K562 (cell line): Measurements from ENCODE around the gene ZNF222. TPM values are rescaled to one million over a fixed set of nuclear protein-coding genes. Genes with fewer than 3 reads are reported as not detected.

Experiments
- CUX1 ChIP-seq: fragments of 200-800 bp; sonication (Bioruptor generic); IDR thresholded peaks from 2 replicates; pipeline ENCODE4 v1.6.1; 2016; ENCODE audit warnings: missing genetic modification characterization, missing compliant biosample characterization
- ELF1 ChIP-seq: fragments of 200-800 bp; sonication (Bioruptor generic); IDR thresholded peaks from 2 replicates; pipeline ENCODE4 v1.6.1; 2016; ENCODE audit warnings: missing genetic modification characterization, missing compliant biosample characterization
- HNRNPL ChIP-seq: fragments of 200-400 bp; formaldehyde crosslinking; IDR thresholded peaks from 2 replicates; pipeline ENCODE4 v1.6.1; 2017; ENCODE audit warnings: low read depth, mild to moderate bottlenecking, low read length
- ILF3 ChIP-seq: fragments of 450-650 bp; IDR thresholded peaks from 2 replicates; pipeline ENCODE4 v1.6.1; 2018; ENCODE audit warnings: antibody characterized with exemption, mild to moderate bottlenecking, moderate library complexity, borderline replicate concordance
- JUNB ChIP-seq: fragments of 450-650 bp; formaldehyde crosslinking; conservative IDR thresholded peaks from 2 replicates; pipeline ENCODE4 v1.4.0; 2020; ENCODE audit warnings: mild to moderate bottlenecking
- LCOR ChIP-seq: sonication (generic); formaldehyde crosslinking; IDR thresholded peaks from 2 replicates; pipeline ENCODE4 v1.8.0; 2022; ENCODE audit warnings: mild to moderate bottlenecking, missing genetic modification reagents
- LEF1 ChIP-seq: fragments of 450-650 bp; IDR thresholded peaks from 2 replicates; pipeline ENCODE4 v1.6.1; 2016; ENCODE audit warnings: mild to moderate bottlenecking
- MAZ ChIP-seq, 2 experiments: fragments of 450-650 bp in 1 of 2; sonication (generic) in 1 of 2; formaldehyde crosslinking; IDR thresholded peaks in 1 of 2; conservative IDR thresholded peaks in 1 of 2; 2 replicates each; pipeline versions ENCODE4 v1.4.0 to v1.5.0; 2020; ENCODE audit warnings: mild to moderate bottlenecking in 1 of 2, missing genetic modification reagents in 1 of 2
- MCM5 ChIP-seq: fragments of 450-650 bp; IDR thresholded peaks from 2 replicates; pipeline ENCODE4 v1.6.1; 2016; ENCODE audit warnings: low read depth
- NCOA2 ChIP-seq, 2 experiments: fragments of 450-650 bp; IDR thresholded peaks; 2 replicates each; pipeline ENCODE4 v1.6.1; 2018; ENCODE audit warnings: mild to moderate bottlenecking in 2 of 2, moderate library complexity in 1 of 2; ENCODE audit not compliant: partially characterized antibody in 2 of 2
- NR2C2 ChIP-seq, 2 experiments: fragments of 200-800 bp in 1 of 2; sonication (Bioruptor generic) in 1 of 2; sonication (generic) in 1 of 2; formaldehyde crosslinking in 1 of 2; IDR thresholded peaks; 2 replicates each; pipeline versions ENCODE4 v1.6.1 to v1.8.0; 2016 to 2022; ENCODE audit warnings: mild to moderate bottlenecking in 1 of 2, missing compliant biosample characterization in 1 of 2, missing genetic modification characterization in 1 of 2, missing genetic modification reagents in 1 of 2
- RB1 ChIP-seq: fragments of 450-650 bp; IDR thresholded peaks from 2 replicates; pipeline ENCODE4 v1.6.1; 2017; ENCODE audit warnings: low read depth, mild to moderate bottlenecking
- SMAD2 ChIP-seq: fragments of 150-350 bp; IDR thresholded peaks from 2 replicates; pipeline ENCODE4 v1.6.1; 2014; ENCODE audit warnings: low read depth, mild to moderate bottlenecking, low read length
- TCF7 ChIP-seq: sonication (generic); IDR thresholded peaks from 2 replicates; pipeline ENCODE4 v1.6.1; 2016; ENCODE audit warnings: antibody characterized with exemption, borderline replicate concordance
- polyA plus RNA-seq, 8 experiments: library from polyadenylated mRNA; depleted of rRNA in 4 of 8; stranded (reverse) in 5 of 8; unstranded in 3 of 8; fragments of >200 nt; fragmentation: Nextera tagmentation in 2 of 8; fragmentation: Illumina TruSeq in 1 of 8; extraction: Ambion mirVana in 2 of 8; extraction: Trizol in 1 of 8; gene quantifications; 2 replicates each; pipeline versions ENCODE4 v1.2.1 to v1.2.3, GENCODE V29; 2011 to 2014; ENCODE audit warnings: inconsistent platforms in 1 of 8, missing spikeins in 1 of 8
- total RNA-seq, 7 experiments: library from RNA; depleted of rRNA in 6 of 7; stranded (reverse); fragments of >200 nt in 6 of 7; fragmentation: Illumina TruSeq in 2 of 7; extraction: Trizol in 2 of 7; gene quantifications; 2 replicates each; pipeline versions ENCODE4 v1.2.1 to v1.2.3, GENCODE V29; 2011 to 2021; ENCODE audit warnings: low replicate concordance in 1 of 7
- TF ChIP-seq, protein P1 (sequence below): fragments of 450-650 bp; IDR thresholded peaks from 2 replicates; pipeline ENCODE4 v1.7.1; 2018; ENCODE audit warnings: mild to moderate bottlenecking, low read depth; ENCODE audit not compliant: partially characterized antibody
- TF ChIP-seq, protein P2 (sequence below): fragments of 250-450 bp; sonication (Bioruptor Pico); IDR thresholded peaks from 2 replicates; pipeline ENCODE4 v1.8.0; 2021; ENCODE audit warnings: borderline replicate concordance, mild to moderate bottlenecking, moderate library complexity; ENCODE audit not compliant: poor library complexity, severe bottlenecking
- TF ChIP-seq, protein P3 (sequence below): fragments of 250-450 bp; sonication (Bioruptor Pico); IDR thresholded peaks from 2 replicates; pipeline ENCODE4 v1.4.0; 2020

The ZNF222 gene
- total and polyA plus RNA-seq, 9 of the 15 experiments (the other 6 are each of a cell fraction or from before 2014, with no cell fraction given), result 2.3 to 4.5 (median 3.0) TPM

DNA sequence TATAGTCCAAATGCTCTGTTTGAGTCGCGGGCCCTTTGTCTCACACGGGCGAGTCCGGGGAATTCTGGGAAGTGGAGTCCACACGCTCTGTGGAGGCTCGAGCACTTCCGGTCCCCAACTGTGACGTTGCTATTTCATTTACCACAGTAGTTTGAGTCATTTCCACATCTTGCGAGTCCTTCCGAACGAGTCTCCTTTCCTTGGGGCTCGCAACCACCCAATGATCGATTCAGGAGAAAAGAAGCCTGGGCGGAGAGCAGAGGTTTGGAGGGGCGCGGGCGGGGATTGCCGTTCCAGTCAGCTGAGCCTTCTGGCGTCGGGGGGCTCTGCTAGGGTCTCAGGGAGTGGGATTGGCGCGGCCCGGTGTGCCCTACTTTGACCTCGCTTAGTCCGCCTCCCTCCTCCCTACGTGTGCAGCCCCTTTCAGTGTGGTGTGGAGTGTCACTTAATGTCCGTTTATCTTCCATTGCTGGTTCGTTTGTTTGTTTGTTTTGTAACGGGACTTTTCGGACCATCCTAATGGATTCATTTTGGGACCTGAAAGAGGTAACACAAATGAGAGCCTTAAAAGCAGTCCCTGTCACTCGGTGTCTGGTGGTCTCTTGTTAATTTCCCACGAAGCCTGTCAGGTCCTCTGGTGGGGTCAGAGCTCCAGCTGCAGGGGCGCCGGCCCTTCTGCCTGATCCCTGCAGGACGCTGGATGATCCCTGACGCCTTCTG, at the start of gene ZNF222 (continued):
- TF ChIP-seq CUX1 (CRISPR knock-in tag) (no peak), LCOR (CRISPR knock-in tag) (no peak), ELF1 (tag) (peak; percentile 91), NR2C2 (CRISPR knock-in tag; IDR thresholded peaks at IDR 0.05) (no peak), NR2C2 (tag; IDR thresholded peaks at IDR 0.05) (peak; percentile 87), MAZ (CRISPR knock-in tag; conservative IDR thresholded peaks at IDR 0.05 in 1 of 2, IDR thresholded peaks at IDR 0.05 in 1 of 2) (no peak), TCF7 (no peak), LEF1 (no peak), HNRNPL (no peak), NCOA2 (IDR thresholded peaks at IDR 0.05; ENCODE audit: partially characterized antibody in 2 of 2) (no peak), SMAD2 (no peak), MCM5 (no peak), RB1 (no peak), ILF3 (no peak), JUNB (CRISPR knock-in tag) (no peak)
- TF ChIP-seq, protein P1, sequence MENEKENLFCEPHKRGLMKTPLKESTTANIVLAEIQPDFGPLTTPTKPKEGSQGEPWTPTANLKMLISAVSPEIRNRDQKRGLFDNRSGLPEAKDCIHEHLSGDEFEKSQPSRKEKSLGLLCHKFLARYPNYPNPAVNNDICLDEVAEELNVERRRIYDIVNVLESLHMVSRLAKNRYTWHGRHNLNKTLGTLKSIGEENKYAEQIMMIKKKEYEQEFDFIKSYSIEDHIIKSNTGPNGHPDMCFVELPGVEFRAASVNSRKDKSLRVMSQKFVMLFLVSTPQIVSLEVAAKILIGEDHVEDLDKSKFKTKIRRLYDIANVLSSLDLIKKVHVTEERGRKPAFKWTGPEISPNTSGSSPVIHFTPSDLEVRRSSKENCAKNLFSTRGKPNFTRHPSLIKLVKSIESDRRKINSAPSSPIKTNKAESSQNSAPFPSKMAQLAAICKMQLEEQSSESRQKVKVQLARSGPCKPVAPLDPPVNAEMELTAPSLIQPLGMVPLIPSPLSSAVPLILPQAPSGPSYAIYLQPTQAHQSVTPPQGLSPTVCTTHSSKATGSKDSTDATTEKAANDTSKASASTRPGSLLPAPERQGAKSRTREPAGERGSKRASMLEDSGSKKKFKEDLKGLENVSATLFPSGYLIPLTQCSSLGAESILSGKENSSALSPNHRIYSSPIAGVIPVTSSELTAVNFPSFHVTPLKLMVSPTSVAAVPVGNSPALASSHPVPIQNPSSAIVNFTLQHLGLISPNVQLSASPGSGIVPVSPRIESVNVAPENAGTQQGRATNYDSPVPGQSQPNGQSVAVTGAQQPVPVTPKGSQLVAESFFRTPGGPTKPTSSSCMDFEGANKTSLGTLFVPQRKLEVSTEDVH, result no peak
- TF ChIP-seq, protein P2, sequence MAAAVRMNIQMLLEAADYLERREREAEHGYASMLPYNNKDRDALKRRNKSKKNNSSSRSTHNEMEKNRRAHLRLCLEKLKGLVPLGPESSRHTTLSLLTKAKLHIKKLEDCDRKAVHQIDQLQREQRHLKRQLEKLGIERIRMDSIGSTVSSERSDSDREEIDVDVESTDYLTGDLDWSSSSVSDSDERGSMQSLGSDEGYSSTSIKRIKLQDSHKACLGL (CRISPR knock-in tag), result no peak
- TF ChIP-seq, protein P3, sequence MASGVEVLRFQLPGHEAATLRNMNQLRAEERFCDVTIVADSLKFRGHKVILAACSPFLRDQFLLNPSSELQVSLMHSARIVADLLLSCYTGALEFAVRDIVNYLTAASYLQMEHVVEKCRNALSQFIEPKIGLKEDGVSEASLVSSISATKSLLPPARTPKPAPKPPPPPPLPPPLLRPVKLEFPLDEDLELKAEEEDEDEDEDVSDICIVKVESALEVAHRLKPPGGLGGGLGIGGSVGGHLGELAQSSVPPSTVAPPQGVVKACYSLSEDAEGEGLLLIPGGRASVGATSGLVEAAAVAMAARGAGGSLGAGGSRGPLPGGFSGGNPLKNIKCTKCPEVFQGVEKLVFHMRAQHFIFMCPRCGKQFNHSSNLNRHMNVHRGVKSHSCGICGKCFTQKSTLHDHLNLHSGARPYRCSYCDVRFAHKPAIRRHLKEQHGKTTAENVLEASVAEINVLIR (CRISPR knock-in tag), result peak; percentile 83
